ENCODE data around the gene MARCO. TPM values are rescaled to one million over a fixed set of nuclear protein-coding genes. Genes with fewer than 3 reads are reported as not detected.

Gene MARCO
- total RNA-seq, 1 experiment from 2014 or later = 0.54 TPM

- RAD21 ChIA-PET (ENCODE audit: low non-redundant PET in 1 of 2, low total read pairs in 2 of 2, uncharacterized antibody in 2 of 2, unreplicated experiment in 2 of 2) = no interaction called here
- no peaks in the 10 kb centered on the region for H3K36me3 ChIP-seq (ENCODE audit: control insufficient read depth in 1 of 2, insufficient read depth in 2 of 2, low read length in 2 of 2)
- H3K9me3 ChIP-seq (ENCODE audit: control insufficient read depth in 1 of 2, insufficient read depth in 1 of 2, low read depth in 1 of 2, low read length in 2 of 2) = no peaks in the 10 kb centered on the region
- no TSS peak for BruUV-seq (replicated peaks)
- H3K4me3 ChIP-seq (replicated peaks in 1 of 2; ENCODE audit: low read depth in 1 of 2, low read length in 2 of 2) = no peak overlapping the region
- intact Hi-C loops (cut with micrococcal nuclease) = no loop called here
- no peak overlapping the region for H3K27ac ChIP-seq (ENCODE audit: low read depth, low read length)
- no peak overlapping the region for H3K9ac ChIP-seq (ENCODE audit: low read length)
- no peak overlapping the region for H3K4me2 ChIP-seq (ENCODE audit: low read length)
- peaks cover 0 to 28% of the 10 kb centered on the region in 2 experiments; a peak in 2 of 4 replicates for H3K4me1 ChIP-seq (ENCODE audit: control insufficient read depth in 1 of 2, insufficient read depth in 2 of 2, low read length in 2 of 2)
- CTCF ChIA-PET = no interaction called here
- peaks cover 11% of the 10 kb centered on the region; the same call in 1 of the 2 replicates for H3K27me3 ChIP-seq (ENCODE audit: insufficient read depth, low read length)
- no peak for DNase-seq (ENCODE audit: low read depth, low spot score)
- no peak for ATAC-seq
- no peaks in the 10 kb centered on the region for H3K79me2 ChIP-seq (ENCODE audit: insufficient read depth, low read length)
- H4K20me1 ChIP-seq (ENCODE audit: insufficient read depth) = no peaks in the 10 kb centered on the region
- POLR2A ChIA-PET = no interaction called here
- no peak overlapping the region for H2AFZ ChIP-seq (ENCODE audit: low read depth, low read length, poor library complexity, severe bottlenecking)
- TF ChIP-seq JUND (IDR thresholded peaks at IDR 0.05) (no peak), CTCF (IDR thresholded peaks at IDR 0.05 in 2 of 3, conservative IDR thresholded peaks at IDR 0.05 in 1 of 3; ENCODE audit: borderline replicate concordance in 1 of 3, insufficient read depth in 1 of 3, low read depth in 2 of 3, low read length in 2 of 3) (no peak), EGR1 (IDR thresholded peaks at IDR 0.05; ENCODE audit: low read depth) (no peak), SIN3A (IDR thresholded peaks at IDR 0.05; ENCODE audit: low read depth) (no peak), YY1 (IDR thresholded peaks at IDR 0.05; ENCODE audit: extremely low read depth, insufficient replicate concordance, low read depth, low read length) (no peak), EZH2 (IDR thresholded peaks at IDR 0.05) (no peak), REST (IDR thresholded peaks at IDR 0.05; ENCODE audit: low read depth) (no peak), ZBTB33 (IDR thresholded peaks at IDR 0.05; ENCODE audit: extremely low read depth, insufficient replicate concordance, low read length) (no peak), POLR2A (IDR thresholded peaks at IDR 0.05; ENCODE audit: borderline replicate concordance, extremely low read depth, insufficient read depth, insufficient read length) (no peak), ELF1 (IDR thresholded peaks at IDR 0.05; ENCODE audit: borderline replicate concordance, low read depth) (no peak), CBX3 (IDR thresholded peaks at IDR 0.05; ENCODE audit: low read depth) (no peak), ZNF274 (IDR thresholded peaks at IDR 0.05; ENCODE audit: low read depth, low read length) (no peak), POLR2AphosphoS5 (IDR thresholded peaks at IDR 0.05; ENCODE audit: low read depth, low read length) (no peak), RAD21 (IDR thresholded peaks at IDR 0.05; ENCODE audit: low read depth) (no peak), FOSL1 (IDR thresholded peaks at IDR 0.05; ENCODE audit: low read depth) (no peak)
- no peaks in the 10 kb centered on the region for H3K9me2 ChIP-seq (ENCODE audit: insufficient read depth)
Observed at GRCh38 chr2:118967124-118967880, 25.3 kb downstream of the MARCO start.

Measured in HCT116 (cell line).